ENCODE data around the gene CPLANE1. TPM values are rescaled to one million over a fixed set of nuclear protein-coding genes. Genes with fewer than 3 reads are reported as not detected.
"Not testable (repeated sequence)": the region's sequence is repeated elsewhere in the genome, so short reads cannot be mapped to it uniquely, and the experiment has no call there.

The CPLANE1 gene
- total RNA-seq, 1 experiment from 2014 or later = 21.9 TPM

DNA sequence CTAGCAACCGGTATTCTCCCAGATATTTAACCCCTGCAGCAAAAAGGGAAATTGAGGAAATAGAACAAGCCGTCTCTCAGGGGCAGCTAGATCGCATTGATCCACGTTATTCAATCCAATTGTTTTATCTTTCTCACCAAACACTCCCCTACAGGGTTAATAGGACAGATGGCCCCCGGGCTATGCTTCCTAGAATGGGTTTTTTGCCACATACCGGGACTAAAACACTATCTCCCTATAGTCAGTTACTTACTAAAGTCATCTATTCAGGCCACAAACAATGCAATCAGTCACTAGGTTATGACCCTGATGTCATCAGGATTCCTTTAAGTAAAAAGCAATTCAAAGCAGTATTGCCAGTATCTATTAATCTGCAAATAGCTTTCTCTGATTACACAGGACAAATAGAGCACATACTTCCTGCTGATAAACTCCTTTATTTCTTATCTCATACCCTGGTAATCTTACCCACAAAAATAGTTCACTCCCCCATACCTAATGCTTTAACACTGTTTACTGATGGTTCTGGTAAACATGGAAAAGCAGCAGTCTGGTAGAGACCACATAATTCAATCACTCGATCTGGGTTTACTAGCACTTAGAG, 159.0 kb downstream of the CPLANE1 start:
- no TSS peak for BruUV-seq (replicated peaks)
- CTCF ChIA-PET = no interaction called here
- H3K4me1 ChIP-seq (ENCODE audit: insufficient read depth, low read length, poor library complexity, severe bottlenecking) = no peaks in the 10 kb centered on the region
- no peak for DNase-seq (ENCODE audit: low spot score)
- H3K27ac ChIP-seq (ENCODE audit: low read depth, low read length, poor library complexity, severe bottlenecking) = no peak overlapping the region
- POLR2A ChIA-PET (ENCODE audit: low non-redundant PET) = no interaction called here
- H3K27me3 ChIP-seq (replicated peaks; ENCODE audit: insufficient read depth, low read depth, low read length, poor library complexity) = no peaks in the 10 kb centered on the region
- H3K4me3 ChIP-seq (ENCODE audit: low read depth, low read length, poor library complexity, severe bottlenecking) = no peak overlapping the region
- no peaks in the 10 kb centered on the region for H3K9me3 ChIP-seq (ENCODE audit: low read depth, low read length, poor library complexity, severe bottlenecking)
- intact Hi-C loops (cut with micrococcal nuclease; ENCODE audit: unreplicated experiment) = no loop called here
- TF ChIP-seq, protein P1, sequence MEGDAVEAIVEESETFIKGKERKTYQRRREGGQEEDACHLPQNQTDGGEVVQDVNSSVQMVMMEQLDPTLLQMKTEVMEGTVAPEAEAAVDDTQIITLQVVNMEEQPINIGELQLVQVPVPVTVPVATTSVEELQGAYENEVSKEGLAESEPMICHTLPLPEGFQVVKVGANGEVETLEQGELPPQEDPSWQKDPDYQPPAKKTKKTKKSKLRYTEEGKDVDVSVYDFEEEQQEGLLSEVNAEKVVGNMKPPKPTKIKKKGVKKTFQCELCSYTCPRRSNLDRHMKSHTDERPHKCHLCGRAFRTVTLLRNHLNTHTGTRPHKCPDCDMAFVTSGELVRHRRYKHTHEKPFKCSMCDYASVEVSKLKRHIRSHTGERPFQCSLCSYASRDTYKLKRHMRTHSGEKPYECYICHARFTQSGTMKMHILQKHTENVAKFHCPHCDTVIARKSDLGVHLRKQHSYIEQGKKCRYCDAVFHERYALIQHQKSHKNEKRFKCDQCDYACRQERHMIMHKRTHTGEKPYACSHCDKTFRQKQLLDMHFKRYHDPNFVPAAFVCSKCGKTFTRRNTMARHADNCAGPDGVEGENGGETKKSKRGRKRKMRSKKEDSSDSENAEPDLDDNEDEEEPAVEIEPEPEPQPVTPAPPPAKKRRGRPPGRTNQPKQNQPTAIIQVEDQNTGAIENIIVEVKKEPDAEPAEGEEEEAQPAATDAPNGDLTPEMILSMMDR (conservative IDR thresholded peaks at IDR 0.05; ENCODE audit: low read depth, low read length) = no peak
- TF ChIP-seq EZH2 (IDR thresholded peaks at IDR 0.05; ENCODE audit: borderline replicate concordance, low read depth, low read length, poor library complexity, severe bottlenecking) = no peak
- H3K36me3 ChIP-seq (ENCODE audit: insufficient read depth, low read length, poor library complexity, severe bottlenecking) = no peaks in the 10 kb centered on the region

GRCh38 chr5:37088009-37088408, 161.2 kb downstream of the CPLANE1 start:
- POLR2A ChIA-PET (ENCODE audit: low non-redundant PET) = no interaction called here
- no peak overlapping the region for H3K4me3 ChIP-seq (ENCODE audit: low read depth, low read length, poor library complexity, severe bottlenecking)
- CTCF ChIA-PET = no interaction called here

GRCh38 chr5:37086466-37087173, 162.6 kb downstream of the CPLANE1 start:
- DNase-seq (ENCODE audit: low spot score) = no peak
- no TSS peak for BruUV-seq (replicated peaks)
- Histone ChIP-seq H3K4me3 (ENCODE audit: low read depth, low read length, poor library complexity, severe bottlenecking) (no peak overlapping the region), H3K36me3 (ENCODE audit: insufficient read depth, low read length, poor library complexity, severe bottlenecking) (no peaks in the 10 kb centered on the region), H3K4me1 (ENCODE audit: insufficient read depth, low read length, poor library complexity, severe bottlenecking) (no peaks in the 10 kb centered on the region), H3K9me3 (ENCODE audit: low read depth, low read length, poor library complexity, severe bottlenecking) (no peaks in the 10 kb centered on the region), H3K27ac (ENCODE audit: low read depth, low read length, poor library complexity, severe bottlenecking) (no peak overlapping the region), H3K27me3 (replicated peaks; ENCODE audit: insufficient read depth, low read depth, low read length, poor library complexity) (no peaks in the 10 kb centered on the region)
- intact Hi-C loops (cut with micrococcal nuclease; ENCODE audit: unreplicated experiment) = no loop called here
- POLR2A ChIA-PET (ENCODE audit: low non-redundant PET) = no interaction called here
- CTCF ChIA-PET = no interaction called here
- TF ChIP-seq, protein P1 (conservative IDR thresholded peaks at IDR 0.05; ENCODE audit: low read depth, low read length) = no peak
- TF ChIP-seq EZH2 (IDR thresholded peaks at IDR 0.05; ENCODE audit: borderline replicate concordance, low read depth, low read length, poor library complexity, severe bottlenecking) = no peak

More at GRCh38 chr5:37088009-37088408, 161.2 kb downstream of the CPLANE1 start:
- TF ChIP-seq, protein P1 (conservative IDR thresholded peaks at IDR 0.05; ENCODE audit: low read depth, low read length) = no peak
- no peak for TF ChIP-seq EZH2 (IDR thresholded peaks at IDR 0.05; ENCODE audit: borderline replicate concordance, low read depth, low read length, poor library complexity, severe bottlenecking)
- H3K27ac ChIP-seq (ENCODE audit: low read depth, low read length, poor library complexity, severe bottlenecking) = no peak overlapping the region
- no TSS peak for BruUV-seq (replicated peaks)
- H3K9me3 ChIP-seq (ENCODE audit: low read depth, low read length, poor library complexity, severe bottlenecking) = no peaks in the 10 kb centered on the region
- no peaks in the 10 kb centered on the region for H3K36me3 ChIP-seq (ENCODE audit: insufficient read depth, low read length, poor library complexity, severe bottlenecking)
- H3K4me1 ChIP-seq (ENCODE audit: insufficient read depth, low read length, poor library complexity, severe bottlenecking) = no peaks in the 10 kb centered on the region
- intact Hi-C loops (cut with micrococcal nuclease; ENCODE audit: unreplicated experiment) = no loop called here
- no peaks in the 10 kb centered on the region for H3K27me3 ChIP-seq (replicated peaks; ENCODE audit: insufficient read depth, low read depth, low read length, poor library complexity)
- no peak for DNase-seq (ENCODE audit: low spot score)

DNA sequence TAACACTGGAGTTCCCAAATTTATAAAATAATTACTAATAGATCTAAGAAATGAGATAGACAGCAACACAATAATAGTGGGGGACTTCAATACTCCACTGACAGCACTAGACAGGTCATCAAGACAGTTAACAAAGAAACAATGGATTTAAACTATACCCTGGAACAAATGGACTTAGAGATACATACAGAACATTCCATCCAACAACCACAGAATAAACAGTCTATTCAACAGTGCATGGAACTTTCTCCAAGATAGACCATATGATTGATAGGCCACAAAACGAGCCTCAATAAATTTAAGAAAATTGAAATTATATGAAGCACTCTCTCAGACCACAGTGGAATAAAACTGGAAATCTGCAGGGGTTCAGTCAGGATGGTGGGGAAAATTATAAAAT, 163.2 kb downstream of the CPLANE1 start:
- intact Hi-C loops (cut with micrococcal nuclease; ENCODE audit: unreplicated experiment); CTCF ChIA-PET; H3K27me3 ChIP-seq (replicated peaks; ENCODE audit: insufficient read depth, low read depth, low read length, poor library complexity); H3K36me3 ChIP-seq (ENCODE audit: insufficient read depth, low read length, poor library complexity, severe bottlenecking); POLR2A ChIA-PET (ENCODE audit: low non-redundant PET); H3K4me3 ChIP-seq (ENCODE audit: low read depth, low read length, poor library complexity, severe bottlenecking); H3K4me1 ChIP-seq (ENCODE audit: insufficient read depth, low read length, poor library complexity, severe bottlenecking); BruUV-seq (replicated peaks); H3K27ac ChIP-seq (ENCODE audit: low read depth, low read length, poor library complexity, severe bottlenecking); DNase-seq (ENCODE audit: low spot score); H3K9me3 ChIP-seq (ENCODE audit: low read depth, low read length, poor library complexity, severe bottlenecking): not testable (repeated sequence)

GRCh38 chr5:37082977-37083376, 166.2 kb downstream of the CPLANE1 start:
- H3K9me3 ChIP-seq (ENCODE audit: low read depth, low read length, poor library complexity, severe bottlenecking); H3K27me3 ChIP-seq (replicated peaks; ENCODE audit: insufficient read depth, low read depth, low read length, poor library complexity); POLR2A ChIA-PET (ENCODE audit: low non-redundant PET); CTCF ChIA-PET; H3K36me3 ChIP-seq (ENCODE audit: insufficient read depth, low read length, poor library complexity, severe bottlenecking); BruUV-seq (replicated peaks); intact Hi-C loops (cut with micrococcal nuclease; ENCODE audit: unreplicated experiment); H3K4me3 ChIP-seq (ENCODE audit: low read depth, low read length, poor library complexity, severe bottlenecking); H3K27ac ChIP-seq (ENCODE audit: low read depth, low read length, poor library complexity, severe bottlenecking); H3K4me1 ChIP-seq (ENCODE audit: insufficient read depth, low read length, poor library complexity, severe bottlenecking); DNase-seq (ENCODE audit: low spot score): not testable (repeated sequence)
